Measurements from ENCODE around the gene SYDE1.

Gene SYDE1

DNA sequence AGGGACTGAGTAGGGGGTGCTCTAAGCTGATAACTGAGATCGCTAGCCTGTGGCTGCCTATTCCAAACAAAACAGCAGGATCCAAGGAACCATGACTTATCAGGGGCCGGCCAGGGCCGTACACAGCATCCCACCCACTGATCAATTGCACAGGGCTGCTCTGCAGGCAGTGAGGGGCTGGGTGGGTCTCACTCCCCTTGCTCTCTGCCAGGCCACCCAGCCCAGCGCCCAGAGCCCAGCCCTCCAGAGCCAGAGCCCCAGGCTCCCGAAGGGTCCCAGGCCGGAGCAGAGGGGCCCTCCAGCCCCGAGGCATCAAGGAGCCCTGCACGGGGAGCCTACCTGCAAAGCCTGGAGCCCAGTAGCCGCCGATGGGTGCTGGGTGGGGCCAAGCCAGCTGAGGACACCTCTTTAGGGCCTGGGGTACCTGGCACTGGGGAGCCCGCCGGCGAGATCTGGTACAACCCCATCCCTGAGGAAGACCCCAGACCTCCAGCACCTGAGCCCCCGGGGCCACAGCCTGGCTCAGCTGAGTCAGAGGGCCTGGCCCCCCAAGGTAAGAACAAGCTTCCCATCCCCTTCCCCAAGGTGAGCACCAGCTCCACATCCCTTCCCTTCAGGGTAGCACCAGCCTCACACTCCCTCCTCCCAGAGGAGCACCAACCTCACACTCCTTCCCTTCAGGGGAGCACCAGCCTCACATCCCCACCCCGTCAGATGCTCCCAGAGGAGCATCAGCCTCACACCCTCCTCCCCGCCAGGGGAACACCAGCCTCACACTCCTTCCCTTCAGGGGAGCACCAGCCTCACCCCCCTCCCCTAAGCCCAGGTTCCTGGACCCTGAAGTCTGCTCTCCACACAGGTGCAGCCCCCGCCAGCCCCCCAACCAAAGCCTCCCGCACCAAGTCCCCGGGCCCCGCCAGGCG, 1.9 kb downstream of the SYDE1 start:
- DNase-seq, result no peak

- DNase-seq, result no peak
These were observed 2.7 kb downstream of the SYDE1 start for GRCh38 chr19:15109768-15110417.

GRCh38 chr19:15110418-15110815, 3.2 kb downstream of the SYDE1 start:
- DNase-seq, result no peak

- DNase-seq, result no peak
These were observed 4.6 kb downstream of the SYDE1 start for GRCh38 chr19:15111758-15112157.

- no peak for DNase-seq
These were observed 5.2 kb downstream of the SYDE1 start for GRCh38 chr19:15112385-15112784.

DNA sequence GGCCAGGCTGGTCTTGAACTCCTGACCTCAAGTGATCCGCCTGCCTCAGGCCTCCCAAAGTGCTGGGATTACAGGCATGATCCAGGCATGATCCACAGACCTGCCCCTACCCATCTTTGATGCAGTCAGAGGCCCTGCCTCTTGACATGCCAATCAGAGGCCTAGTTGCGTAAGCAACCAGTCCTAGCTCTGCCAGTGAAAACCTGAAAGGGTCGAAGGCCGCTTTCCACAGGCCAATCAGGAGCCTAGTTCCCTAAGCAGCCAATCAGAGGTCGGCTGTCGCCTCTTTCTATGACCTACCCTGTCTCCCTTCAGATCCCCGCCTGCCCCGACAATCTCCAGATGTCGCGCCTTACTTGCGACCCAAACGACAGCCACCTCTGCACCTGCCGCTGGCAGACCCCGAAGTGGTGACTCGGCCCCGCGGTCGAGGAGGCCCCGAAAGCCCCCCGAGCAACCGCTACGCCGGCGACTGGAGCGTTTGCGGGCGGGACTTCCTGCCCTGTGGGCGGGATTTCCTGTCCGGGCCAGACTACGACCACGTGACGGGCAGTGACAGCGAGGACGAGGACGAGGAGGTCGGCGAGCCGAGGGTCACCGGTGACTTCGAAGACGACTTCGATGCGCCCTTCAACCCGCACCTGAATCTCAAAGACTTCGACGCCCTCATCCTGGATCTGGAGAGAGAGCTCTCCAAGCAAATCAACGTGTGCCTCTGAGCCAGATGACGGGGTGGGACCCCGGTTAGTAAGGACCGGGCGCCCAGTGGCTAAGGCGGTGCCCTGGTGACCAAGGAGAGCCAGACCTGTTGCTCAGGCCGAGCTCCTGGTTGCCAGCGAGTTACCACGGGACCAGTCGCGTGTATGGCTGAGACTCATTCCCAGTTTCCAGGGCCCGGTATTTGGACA, 6.3 kb downstream of the SYDE1 start:
- no peak for DNase-seq

DNA sequence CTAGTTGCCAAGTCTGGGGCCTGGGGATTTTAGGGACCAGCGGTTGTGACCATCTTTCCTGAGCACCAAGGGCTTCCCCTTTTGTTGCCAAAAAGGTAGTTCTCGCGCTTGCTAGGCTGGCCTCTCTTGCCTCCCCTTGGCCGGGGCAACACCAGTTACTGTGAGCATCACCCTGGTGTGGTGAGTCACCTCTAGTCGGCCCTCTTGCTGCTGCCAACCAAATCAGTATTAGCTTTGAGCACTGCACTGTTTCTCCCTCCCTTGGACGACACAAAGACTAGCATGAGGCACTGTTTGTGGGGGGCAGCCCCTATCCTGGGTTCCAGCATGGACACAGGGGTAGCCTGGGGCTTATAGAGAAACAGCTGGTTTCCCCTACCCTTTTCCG, 6.9 kb downstream of the SYDE1 start:
- DNase-seq, result no peak

- no peak for DNase-seq
These were observed 7.9 kb downstream of the SYDE1 start for GRCh38 chr19:15115080-15115479.

DNA sequence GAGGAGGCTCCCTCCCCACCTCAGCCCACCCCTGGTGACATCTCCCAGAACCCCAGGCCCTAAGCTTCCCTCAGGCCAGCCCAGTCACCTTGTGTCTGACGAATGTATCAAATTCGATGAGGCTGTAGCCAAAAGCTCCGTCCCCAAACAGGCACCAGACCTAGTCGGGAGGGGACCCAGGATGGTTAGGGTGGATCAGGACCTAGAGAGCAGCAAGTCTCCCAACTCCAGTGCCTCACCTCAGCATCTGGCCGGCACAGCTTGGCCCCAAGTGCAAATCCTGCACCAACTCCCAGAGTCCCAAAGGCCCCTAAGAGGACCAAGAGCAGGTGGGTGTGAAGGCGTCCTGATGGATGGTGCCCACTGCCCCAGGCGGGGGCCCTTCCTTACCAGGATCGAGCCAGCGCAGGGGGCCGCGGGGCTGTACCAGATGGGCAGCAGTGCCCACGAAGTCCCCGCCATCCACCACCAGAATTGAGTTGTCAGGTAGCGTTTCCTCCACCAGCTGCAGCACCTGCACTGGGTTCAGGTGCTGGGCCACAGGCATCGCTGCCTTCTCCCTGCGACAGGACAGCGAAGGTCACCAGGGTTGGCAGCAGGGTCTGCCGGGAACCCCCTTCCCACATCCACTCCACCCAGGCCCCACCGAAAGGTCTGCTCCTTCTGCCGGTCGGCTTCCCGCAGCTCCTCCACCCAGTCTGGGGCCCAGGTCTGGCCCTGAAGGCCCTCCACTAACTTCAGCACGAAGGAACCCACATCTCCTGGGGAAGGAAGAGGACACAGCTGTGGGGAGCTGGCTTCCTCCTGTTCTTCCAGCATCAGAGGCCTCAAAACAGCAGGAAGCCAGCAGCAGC, 8.8 kb downstream of the SYDE1 start:
- no peak for DNase-seq

DNA sequence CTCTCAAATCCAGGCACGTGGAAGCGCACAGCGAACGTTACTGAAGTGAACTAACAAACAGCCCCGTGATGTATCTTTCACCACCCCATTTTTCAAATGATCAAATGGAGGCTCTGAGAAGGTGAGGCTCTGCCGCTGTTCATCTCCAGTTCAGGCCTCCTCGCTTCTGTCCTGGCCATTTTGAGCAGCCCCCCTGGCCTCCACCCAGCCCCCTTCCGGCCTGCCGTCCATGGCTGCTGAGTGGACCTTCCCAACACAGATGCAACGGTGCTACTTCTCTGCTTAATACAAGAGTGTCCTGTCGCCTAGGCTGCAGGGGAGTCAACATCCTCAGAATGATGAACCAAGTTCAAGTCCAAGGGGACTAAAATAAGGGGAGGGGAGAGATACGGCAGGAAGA, 9.7 kb downstream of the SYDE1 start:
- no peak for DNase-seq

- no peak for DNase-seq
These were observed 11.0 kb downstream of the SYDE1 start for GRCh38 chr19:15118248-15118647.

DNA sequence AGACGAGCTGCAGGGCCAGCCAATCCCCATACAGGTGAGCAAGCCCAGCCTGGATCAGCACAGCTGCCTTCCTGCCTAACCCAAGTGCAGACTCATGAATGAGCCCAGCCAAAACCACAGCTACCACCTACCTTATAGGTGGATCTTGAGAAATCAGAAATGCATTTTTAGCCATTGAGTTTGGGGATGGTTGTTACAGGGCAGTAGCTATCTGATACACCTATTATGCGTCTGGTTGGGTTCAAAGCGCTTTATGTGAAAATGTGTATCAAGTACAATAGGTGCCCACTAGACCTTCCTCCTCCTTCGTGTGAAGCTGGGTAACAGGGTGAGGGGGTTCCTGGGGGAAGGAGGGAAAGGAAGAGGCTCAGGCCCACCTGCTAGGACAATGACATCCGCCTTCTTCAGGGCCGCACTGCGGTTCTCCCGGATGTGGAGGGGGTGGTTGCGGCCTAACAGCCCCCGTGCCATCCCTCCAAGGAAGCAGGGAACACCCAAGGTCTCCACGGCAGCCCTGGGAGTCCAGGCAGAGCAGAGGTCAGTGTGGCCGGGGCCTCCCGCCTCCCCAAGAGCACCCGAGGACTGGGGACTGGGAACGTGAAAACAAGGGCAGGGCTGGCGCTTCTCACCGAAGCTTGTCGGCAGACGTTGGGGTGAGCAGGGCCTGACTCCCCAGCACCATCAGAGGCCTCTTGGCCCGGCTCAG, 11.7 kb downstream of the SYDE1 start:
- DNase-seq, result no peak

- no peak for DNase-seq
These were observed 13.2 kb downstream of the SYDE1 start for GRCh38 chr19:15120135-15121026.

- no peak for DNase-seq
These were observed 15.3 kb downstream of the SYDE1 start for GRCh38 chr19:15122331-15123030.

- no peak for DNase-seq
These were observed 16.1 kb downstream of the SYDE1 start for GRCh38 chr19:15123031-15123890.

GRCh38 chr19:15123900-15124299, 16.7 kb downstream of the SYDE1 start:
- no peak for DNase-seq

DNA sequence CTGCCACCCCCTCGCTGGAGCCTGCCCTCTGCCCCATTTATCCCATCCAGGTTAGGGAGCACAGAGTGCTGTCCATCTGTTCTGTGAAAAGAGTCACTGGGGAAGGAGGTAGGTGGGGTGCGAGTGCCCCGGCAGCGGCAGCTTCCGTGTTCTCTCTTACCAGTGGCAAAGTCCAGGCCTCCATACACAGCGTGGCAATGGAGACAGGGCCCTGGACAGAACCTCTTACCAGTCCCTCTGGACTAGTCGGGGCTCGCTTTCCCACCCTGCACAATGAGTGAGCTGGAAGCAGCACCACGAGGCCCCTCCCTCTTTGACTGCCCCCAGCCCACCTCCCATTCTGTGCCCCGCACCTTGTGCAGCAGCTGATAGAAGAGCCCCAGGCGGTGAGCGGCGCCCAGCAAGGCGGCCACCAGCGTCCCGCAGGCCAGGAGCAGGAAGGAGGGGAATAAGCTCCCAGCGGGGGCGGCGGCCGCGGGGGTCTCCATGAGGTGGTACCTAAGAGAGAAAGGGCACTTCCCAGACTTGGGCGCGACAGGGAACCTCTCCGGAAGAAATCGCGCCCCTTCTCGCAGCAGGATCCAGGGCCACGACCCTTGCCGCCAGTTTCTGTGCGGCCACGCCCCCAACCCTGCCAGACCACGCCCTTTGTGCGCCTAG, 17.5 kb downstream of the SYDE1 start:
- no peak for DNase-seq
